Measurements from ENCODE around the gene TMEM170A.

TMEM170A gene

DNA sequence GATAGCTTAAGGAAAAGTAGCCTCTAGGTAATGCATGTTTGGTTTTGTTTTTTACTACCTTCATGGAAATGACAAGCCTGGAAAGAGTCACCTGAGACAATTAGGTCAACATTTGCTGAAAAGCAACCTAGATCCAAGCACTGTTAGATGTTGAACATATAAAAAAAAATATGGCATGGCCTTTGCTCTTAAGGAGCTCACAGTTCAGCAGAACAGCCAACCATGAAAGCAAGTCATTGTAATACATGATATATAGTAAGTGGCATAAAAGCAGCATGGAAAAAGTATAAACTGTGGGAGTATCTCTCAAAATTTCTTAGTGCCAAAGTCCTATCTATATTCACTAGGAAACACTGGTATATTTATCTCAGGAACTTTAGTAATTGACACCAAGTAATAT, 62.8 kb downstream of the TMEM170A start:
- no peak for DNase-seq (ENCODE audit: low read depth)

DNA sequence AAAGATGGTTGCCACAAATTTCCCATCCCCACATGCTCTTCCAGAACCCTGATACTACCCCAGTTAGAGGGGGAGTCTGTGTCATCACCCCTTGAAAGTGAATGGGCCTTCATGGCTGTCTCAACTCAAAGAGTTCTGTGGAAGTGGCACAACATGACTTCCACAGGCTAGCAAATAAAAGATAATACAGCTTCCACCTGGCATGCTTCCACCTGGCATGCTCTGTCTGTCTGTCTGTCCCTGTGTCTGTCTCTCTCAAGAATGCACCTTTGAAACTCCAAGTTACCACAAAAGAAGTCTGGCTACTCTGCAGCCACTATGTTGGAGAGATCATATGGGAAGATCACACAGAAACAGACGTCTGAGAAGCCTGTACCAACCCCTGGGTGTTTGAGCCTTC, 66.2 kb downstream of the TMEM170A start:
- DNase-seq (ENCODE audit: low read depth): no peak

DNA sequence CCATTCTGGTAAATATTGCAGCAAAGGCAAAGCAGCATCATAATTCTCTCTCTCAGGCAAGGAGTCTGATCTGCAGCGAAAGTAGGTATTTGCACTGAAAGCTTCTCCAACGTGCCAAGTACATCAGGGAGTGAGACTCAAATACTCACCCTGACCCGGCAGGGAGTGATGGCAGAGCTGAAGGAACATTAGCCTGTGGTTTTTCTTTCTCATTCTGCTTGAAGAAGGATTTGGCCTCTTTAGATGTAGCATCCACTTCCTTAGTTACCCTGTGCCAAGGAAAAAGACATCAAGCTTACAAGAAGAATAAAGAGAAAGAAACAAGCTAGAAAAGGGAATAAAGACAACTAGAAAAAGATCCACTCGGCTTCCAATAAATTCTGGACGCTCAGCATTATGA, 69.5 kb downstream of the TMEM170A start:
- DNase-seq (ENCODE audit: low read depth): no peak
